ENCODE measurements around the gene MFN2.

DNA sequence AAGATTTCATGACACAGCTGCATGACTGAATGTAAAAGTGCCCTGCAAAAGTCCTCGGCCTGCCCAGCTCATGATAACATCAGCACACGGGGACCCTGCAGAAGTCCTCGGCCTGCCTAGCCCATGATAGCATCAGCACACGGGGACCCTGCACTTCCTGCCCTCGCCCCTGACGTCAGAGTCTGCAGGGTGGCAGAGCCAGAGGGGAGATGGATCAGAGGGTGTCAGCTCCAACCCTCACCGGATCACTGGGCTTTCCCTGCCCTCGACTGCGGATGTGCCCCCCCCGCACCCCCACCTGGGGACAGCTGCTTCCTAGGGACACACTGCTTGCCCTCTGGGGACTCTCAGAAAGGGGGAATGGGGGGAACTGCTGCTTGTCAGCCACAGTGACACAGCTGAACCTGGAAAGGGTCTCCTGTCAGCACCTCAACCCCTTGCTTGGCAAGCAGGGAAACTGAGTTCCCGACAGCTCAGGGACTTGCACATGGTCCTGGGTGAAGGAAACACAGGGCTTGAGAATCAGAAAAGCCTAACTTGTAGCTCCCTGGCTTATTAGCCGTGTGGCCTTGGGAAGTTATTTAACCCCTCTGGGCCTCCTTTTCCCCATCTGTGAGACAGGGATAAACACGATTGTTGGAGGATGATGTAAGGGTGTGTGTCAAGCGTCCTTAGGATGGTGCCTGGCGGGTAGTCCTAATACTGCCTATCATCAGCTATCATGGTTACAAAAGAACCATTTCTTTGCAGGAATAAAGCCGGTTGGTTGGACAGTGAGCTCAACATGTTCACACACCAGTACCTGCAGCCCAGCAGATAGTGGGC, 30.7 kb downstream of the MFN2 start:
- no peak for TF ChIP-seq POLR2A (IDR thresholded peaks at IDR 0.05; ENCODE audit: low read depth, low read length)
- no peak for TF ChIP-seq POLR2AphosphoS5 (IDR thresholded peaks at IDR 0.05; ENCODE audit: low read depth, low read length)

Data from GM12891 (cell line).